LHCN-M2 (cell line): ENCODE data around the gene ANXA5. TPM values are rescaled to one million over a fixed set of nuclear protein-coding genes. Genes with fewer than 3 reads are reported as not detected.

Experiments used
- DNase-seq: peaks from one replicate; pipeline ENCODE4 v3.0.0-alpha.2; 2012; ENCODE audit warnings: low read depth
- total RNA-seq: library from RNA; depleted of rRNA; stranded (reverse); fragments of >200 nt; gene quantifications from 2 replicates; pipeline ENCODE4 v1.2.3, GENCODE V29; 2014; rRNA removed

Gene ANXA5
- total RNA-seq, 1 experiment from 2014 or later: 1,192 TPM

DNA sequence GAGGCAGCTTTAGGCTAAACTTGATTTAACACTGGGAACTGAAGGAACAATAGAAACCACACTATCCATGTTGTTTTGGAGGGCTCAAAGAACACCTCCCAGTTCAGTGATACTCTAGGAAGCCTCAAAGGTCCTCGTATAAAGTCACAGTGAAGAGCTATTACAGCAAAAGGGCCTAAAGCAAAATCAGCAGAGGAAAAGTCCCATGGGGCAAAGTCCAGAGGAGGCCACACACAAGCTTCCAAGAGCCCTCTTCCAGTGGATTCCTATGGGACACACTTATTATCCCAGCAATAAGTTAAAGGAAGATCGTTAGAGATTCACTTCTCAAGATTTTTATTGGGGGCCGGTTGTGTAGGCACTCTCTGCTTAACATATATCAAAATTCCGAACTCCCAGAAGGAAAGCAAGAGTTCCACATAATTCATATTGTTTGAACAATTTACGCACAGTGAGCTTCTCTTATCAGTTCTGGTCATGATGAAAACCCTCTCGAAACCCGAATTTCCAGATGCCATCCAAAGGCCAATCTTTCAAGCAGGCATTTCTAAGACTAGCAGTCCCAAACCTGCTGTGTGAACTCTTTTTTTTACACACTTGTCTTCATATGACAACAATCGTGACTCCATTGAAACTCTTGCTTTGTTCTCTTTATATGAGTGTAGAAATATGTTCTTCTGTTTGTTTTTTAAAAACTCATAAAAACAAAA is 53.7 kb downstream of the ANXA5 start:
- DNase-seq: no peak

DNA sequence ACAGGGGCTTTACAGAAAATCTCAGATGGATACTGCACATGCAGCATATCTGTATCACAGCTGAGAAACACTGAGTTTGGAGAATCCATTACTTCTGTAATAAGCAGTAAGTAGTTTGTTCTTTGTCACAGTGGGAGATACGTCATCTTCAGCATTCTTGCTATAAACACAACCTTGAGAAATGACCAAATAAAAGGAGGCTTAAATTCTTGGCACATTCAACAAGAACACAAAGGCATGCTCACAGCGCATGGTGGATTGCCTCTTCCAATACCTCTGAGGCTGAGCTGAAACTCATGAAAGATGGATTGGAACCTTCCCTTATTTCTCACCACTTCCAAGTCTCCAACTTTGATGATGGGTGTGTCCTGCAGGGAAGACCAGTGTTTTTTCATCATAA is 54.5 kb downstream of the ANXA5 start:
- DNase-seq: no peak

- DNase-seq: no peak
Measured at GRCh38 chr4:121633653-121634052, 63.1 kb downstream of the ANXA5 start.

GRCh38 chr4:121632636-121633035 is 64.1 kb downstream of the ANXA5 start:
- DNase-seq: no peak

Other genes with a start within 250 kb of the ANXA5 start
- gene SMIM43, start 68.2 kb upstream of the ANXA5 start, total RNA-seq: 3.3 and 5.8 TPM in 2 replicates
- 87.1 and 103 TPM in 2 replicates for gene EXOSC9, start 104.3 kb upstream of the ANXA5 start, total RNA-seq
- gene CCNA2, start 126.9 kb upstream of the ANXA5 start, total RNA-seq: 165 and 168 TPM in 2 replicates
- 24.6 and 24.8 TPM in 2 replicates for gene BBS7, start 173.5 kb upstream of the ANXA5 start, total RNA-seq